ENCODE results near the gene CCDC170.

GRCh38 chr6:151614630-151615029, 120.8 kb downstream of the CCDC170 start:
- TF ChIP-seq SPI1 (IDR thresholded peaks at IDR 0.05; ENCODE audit: borderline replicate concordance, low read depth) (no peak), CTCF (IDR thresholded peaks at IDR 0.05; ENCODE audit: insufficient read depth, low read length) (no peak), POLR2AphosphoS5 (IDR thresholded peaks at IDR 0.05; ENCODE audit: low read depth) (no peak)

Measured in HL-60 (cell line).